ENCODE measurements around the gene BICDL2.
"Not testable (repeated sequence)": the region's sequence is repeated elsewhere in the genome, so short reads cannot be mapped to it uniquely, and the experiment has no call there.

Gene BICDL2

GRCh38 chr16:3070608-3071111, 33.9 kb upstream of the BICDL2 start:
- no peak for TF ChIP-seq EZH2phosphoT487 (IDR thresholded peaks at IDR 0.05; ENCODE audit: borderline replicate concordance)
- TF ChIP-seq, protein P1, sequence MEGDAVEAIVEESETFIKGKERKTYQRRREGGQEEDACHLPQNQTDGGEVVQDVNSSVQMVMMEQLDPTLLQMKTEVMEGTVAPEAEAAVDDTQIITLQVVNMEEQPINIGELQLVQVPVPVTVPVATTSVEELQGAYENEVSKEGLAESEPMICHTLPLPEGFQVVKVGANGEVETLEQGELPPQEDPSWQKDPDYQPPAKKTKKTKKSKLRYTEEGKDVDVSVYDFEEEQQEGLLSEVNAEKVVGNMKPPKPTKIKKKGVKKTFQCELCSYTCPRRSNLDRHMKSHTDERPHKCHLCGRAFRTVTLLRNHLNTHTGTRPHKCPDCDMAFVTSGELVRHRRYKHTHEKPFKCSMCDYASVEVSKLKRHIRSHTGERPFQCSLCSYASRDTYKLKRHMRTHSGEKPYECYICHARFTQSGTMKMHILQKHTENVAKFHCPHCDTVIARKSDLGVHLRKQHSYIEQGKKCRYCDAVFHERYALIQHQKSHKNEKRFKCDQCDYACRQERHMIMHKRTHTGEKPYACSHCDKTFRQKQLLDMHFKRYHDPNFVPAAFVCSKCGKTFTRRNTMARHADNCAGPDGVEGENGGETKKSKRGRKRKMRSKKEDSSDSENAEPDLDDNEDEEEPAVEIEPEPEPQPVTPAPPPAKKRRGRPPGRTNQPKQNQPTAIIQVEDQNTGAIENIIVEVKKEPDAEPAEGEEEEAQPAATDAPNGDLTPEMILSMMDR (conservative IDR thresholded peaks at IDR 0.05; ENCODE audit: low read length) = no peak

GRCh38 chr16:3069146-3069545, 32.4 kb upstream of the BICDL2 start:
- not testable (repeated sequence) for H3K9me3 ChIP-seq (ENCODE audit: insufficient read depth, low read depth, low read length); H3K9me2 ChIP-seq (replicated peaks; ENCODE audit: low read depth, low read length); H3F3A ChIP-seq (ENCODE audit: low read depth); H3K4me3 ChIP-seq (ENCODE audit: low read length, poor library complexity, severe bottlenecking); H3K4me2 ChIP-seq (ENCODE audit: low read depth, low read length, poor library complexity, severe bottlenecking); H3K9ac ChIP-seq (ENCODE audit: low read depth, low read length, poor library complexity, severe bottlenecking); H3K27me3 ChIP-seq (ENCODE audit: insufficient read depth, low read length, poor library complexity, severe bottlenecking); H2AFZ ChIP-seq (ENCODE audit: low read length); H3K36me3 ChIP-seq (ENCODE audit: insufficient read depth, low read length)
- Histone ChIP-seq H3K4me1 (ENCODE audit: insufficient read depth, low read length, poor library complexity, severe bottlenecking) (peaks cover 33% of the 10 kb centered on the region), H3K79me2 (ENCODE audit: insufficient read depth, low read length) (peaks cover 45% of the 10 kb centered on the region), H4K20me1 (ENCODE audit: insufficient read depth, low read length, poor library complexity, severe bottlenecking) (peaks cover 20% of the 10 kb centered on the region)

More at GRCh38 chr16:3070608-3071111, 33.9 kb upstream of the BICDL2 start:
- no peak overlapping the region for H3K4me2 ChIP-seq (ENCODE audit: low read depth, low read length, poor library complexity, severe bottlenecking)
- H3F3A ChIP-seq (ENCODE audit: low read depth) = peaks cover 5% of the 10 kb centered on the region
- peaks cover 20% of the 10 kb centered on the region for H4K20me1 ChIP-seq (ENCODE audit: insufficient read depth, low read length, poor library complexity, severe bottlenecking)
- no peak overlapping the region for H3K9ac ChIP-seq (ENCODE audit: low read depth, low read length, poor library complexity, severe bottlenecking)
- H3K9me2 ChIP-seq (replicated peaks; ENCODE audit: low read depth, low read length) = no peaks in the 10 kb centered on the region
- H3K36me3 ChIP-seq (ENCODE audit: insufficient read depth, low read length) = no peaks in the 10 kb centered on the region
- no peaks in the 10 kb centered on the region for H3K9me3 ChIP-seq (ENCODE audit: insufficient read depth, low read depth, low read length)
- H3K27me3 ChIP-seq (ENCODE audit: insufficient read depth, low read length, poor library complexity, severe bottlenecking) = no peaks in the 10 kb centered on the region
- H3K79me2 ChIP-seq (ENCODE audit: insufficient read depth, low read length) = peaks cover 36% of the 10 kb centered on the region
- peaks cover 35% of the 10 kb centered on the region for H3K4me1 ChIP-seq (ENCODE audit: insufficient read depth, low read length, poor library complexity, severe bottlenecking)
- H3K4me3 ChIP-seq (ENCODE audit: low read length, poor library complexity, severe bottlenecking) = no peak overlapping the region
- H2AFZ ChIP-seq (ENCODE audit: low read length) = no peak overlapping the region

GRCh38 chr16:3068487-3068886, 31.7 kb upstream of the BICDL2 start:
- H3K9ac ChIP-seq (ENCODE audit: low read depth, low read length, poor library complexity, severe bottlenecking) = peak overlapping the region; percentile 87
- peak overlapping the region; percentile 95 for H3K4me3 ChIP-seq (ENCODE audit: low read length, poor library complexity, severe bottlenecking)
- H4K20me1 ChIP-seq (ENCODE audit: insufficient read depth, low read length, poor library complexity, severe bottlenecking) = peaks cover 20% of the 10 kb centered on the region
- peaks cover 45% of the 10 kb centered on the region for H3K79me2 ChIP-seq (ENCODE audit: insufficient read depth, low read length)
- TF ChIP-seq, protein P1 (conservative IDR thresholded peaks at IDR 0.05; ENCODE audit: low read length) = no peak
- TF ChIP-seq EZH2phosphoT487 (IDR thresholded peaks at IDR 0.05; ENCODE audit: borderline replicate concordance) = no peak
- no peaks in the 10 kb centered on the region for H3F3A ChIP-seq (ENCODE audit: low read depth)
- no peaks in the 10 kb centered on the region for H3K27me3 ChIP-seq (ENCODE audit: insufficient read depth, low read length, poor library complexity, severe bottlenecking)
- H3K9me3 ChIP-seq (ENCODE audit: insufficient read depth, low read depth, low read length) = no peaks in the 10 kb centered on the region
- H3K9me2 ChIP-seq (replicated peaks; ENCODE audit: low read depth, low read length) = no peaks in the 10 kb centered on the region
- no peak overlapping the region for H2AFZ ChIP-seq (ENCODE audit: low read length)
- no peaks in the 10 kb centered on the region for H3K36me3 ChIP-seq (ENCODE audit: insufficient read depth, low read length)
- peaks cover 26% of the 10 kb centered on the region for H3K4me1 ChIP-seq (ENCODE audit: insufficient read depth, low read length, poor library complexity, severe bottlenecking)
- peak overlapping the region; percentile 99 for H3K4me2 ChIP-seq (ENCODE audit: low read depth, low read length, poor library complexity, severe bottlenecking)

GRCh38 chr16:3066440-3066748, 29.6 kb upstream of the BICDL2 start:
- H3K9ac ChIP-seq (ENCODE audit: low read depth, low read length, poor library complexity, severe bottlenecking) = peak overlapping the region; percentile 87
- no peak overlapping the region for H2AFZ ChIP-seq (ENCODE audit: low read length)
- no peaks in the 10 kb centered on the region for H3K9me3 ChIP-seq (ENCODE audit: insufficient read depth, low read depth, low read length)
- H3K27me3 ChIP-seq (ENCODE audit: insufficient read depth, low read length, poor library complexity, severe bottlenecking) = no peaks in the 10 kb centered on the region
- peak overlapping the region; percentile 95 for H3K4me3 ChIP-seq (ENCODE audit: low read length, poor library complexity, severe bottlenecking)
- H4K20me1 ChIP-seq (ENCODE audit: insufficient read depth, low read length, poor library complexity, severe bottlenecking) = peaks cover 20% of the 10 kb centered on the region
- TF ChIP-seq, protein P1 (conservative IDR thresholded peaks at IDR 0.05; ENCODE audit: low read length) = no peak
- no peak for TF ChIP-seq EZH2phosphoT487 (IDR thresholded peaks at IDR 0.05; ENCODE audit: borderline replicate concordance)
- peaks cover 45% of the 10 kb centered on the region for H3K79me2 ChIP-seq (ENCODE audit: insufficient read depth, low read length)
- peak overlapping the region; percentile 99 for H3K4me2 ChIP-seq (ENCODE audit: low read depth, low read length, poor library complexity, severe bottlenecking)
- H3K36me3 ChIP-seq (ENCODE audit: insufficient read depth, low read length) = no peaks in the 10 kb centered on the region
- H3K9me2 ChIP-seq (replicated peaks; ENCODE audit: low read depth, low read length) = no peaks in the 10 kb centered on the region
- H3K4me1 ChIP-seq (ENCODE audit: insufficient read depth, low read length, poor library complexity, severe bottlenecking) = peaks cover 17% of the 10 kb centered on the region
- no peaks in the 10 kb centered on the region for H3F3A ChIP-seq (ENCODE audit: low read depth)

All from Loucy (cell line).